Heart left ventricle (tissue), 16 donors: Measurements from ENCODE around the gene SLC22A23. TPM values are rescaled to one million over a fixed set of nuclear protein-coding genes. Genes with fewer than 3 reads are reported as not detected.

Experiments used
- ATAC-seq, 4 donors: fragments of 200-7000 bp; cut with Tn5 transposase; one replicate each; pipeline ENCODE4 v1.9.1; 2020 to 2022; ENCODE audit warnings: moderate library complexity in 4 of 4, mild to moderate bottlenecking in 3 of 4, moderate number of reproducible peaks in 1 of 4
- DNase-seq, 5 donors: peaks; one replicate each; pipeline ENCODE4 v3.0.0-alpha.2; 2020
- H3K27ac ChIP-seq, 12 donors: fragments of 200-600 bp; sonication (generic) in 4 of 12; one replicate each; pipeline versions ENCODE4 v1.5.0 to v1.8.0; 2016 to 2022; ENCODE audit warnings: mild to moderate bottlenecking in 2 of 12
- H3K27me3 ChIP-seq, 9 donors: fragments of 200-600 bp; sonication (generic) in 2 of 9; one replicate each; pipeline versions ENCODE4 v1.5.1 to v1.8.0; 2016 to 2022; ENCODE audit warnings: mild to moderate bottlenecking in 3 of 9
- H3K36me3 ChIP-seq, 9 donors: fragments of 200-600 bp; sonication (generic) in 2 of 9; one replicate each; pipeline versions ENCODE4 v1.5.0 to v1.8.0; 2018 to 2022; ENCODE audit warnings: mild to moderate bottlenecking in 2 of 9
- H3K4me1 ChIP-seq, 12 donors: fragments of 200-600 bp; sonication (generic) in 4 of 12; one replicate each; pipeline versions ENCODE4 v1.5.0 to v1.8.0; 2016 to 2022; ENCODE audit warnings: mild to moderate bottlenecking in 3 of 12
- H3K4me3 ChIP-seq, 12 donors: fragments of 200-600 bp; sonication (generic) in 4 of 12; one replicate each; pipeline versions ENCODE4 v1.5.0 to v1.8.0; 2017 to 2022; ENCODE audit warnings: mild to moderate bottlenecking in 9 of 12, moderate library complexity in 4 of 12
- H3K9me3 ChIP-seq, 12 donors: fragments of 200-600 bp; sonication (generic) in 4 of 12; one replicate each; pipeline versions ENCODE4 v1.5.0 to v1.8.0; 2016 to 2022; ENCODE audit warnings: mild to moderate bottlenecking in 1 of 12
- CTCF ChIP-seq, 12 donors: fragments of 200-600 bp; sonication (generic) in 4 of 12; IDR thresholded peaks; one replicate each; pipeline versions ENCODE4 v1.5.0 to v1.8.0; 2018 to 2022; ENCODE audit warnings: antibody characterized with exemption in 12 of 12, mild to moderate bottlenecking in 5 of 12
- POLR2A ChIP-seq, 2 donors: fragments of 450-650 bp; IDR thresholded peaks; one replicate each; pipeline ENCODE4 v1.6.1; 2017; ENCODE audit warnings: antibody characterized with exemption in 2 of 2, mild to moderate bottlenecking in 2 of 2, moderate library complexity in 2 of 2
- WGBS, 4 donors: extraction: QIAGEN DNeasy Blood & Tissue Kit in 2 of 4; methylation state at CpG; one replicate each; pipeline versions ENCODE4 v1.1.5 to v1.1.7; 2013 to 2018; 5-methylcytosine and 5-hydroxymethylcytosine counted together
- intact Hi-C, 10 donors: fragments of 100-400 bp; cut with DNase I; formaldehyde crosslinking; loops; one replicate each; pipeline versions ENCODE4 v1.11.1 to v1.14.2; 2022
- polyA plus RNA-seq, 2 donors: library from polyadenylated mRNA; stranded (reverse); fragments of 200-250 nt; gene quantifications; one replicate each; pipeline ENCODE4 v1.2.3, GENCODE V29; 2013
- total RNA-seq, 9 donors: library from RNA; depleted of rRNA in 2 of 9; stranded (reverse); fragments of >200 nt in 2 of 9; fragmentation: NEBNext Ultra II Directional in 3 of 9; extraction: Animal tissue kit (Norgen Biotek cat#: 25700) in 3 of 9; gene quantifications; one replicate each; pipeline versions ENCODE4 v1.1.0 to v1.2.4, GENCODE V29; 2016 to 2023
- donor health status: ischemic (EF 13 %, LVEDD 7.1; RV severe dilation, severe dysfunction).
- donor health status: healthy with polysubstance abuse.
- donor health status: DM: no; HTN: yes; CAD: no.
- donor health status: DM: no; HTN: no; CAD: no.
- donor health status: ischemic (EF 25% LVEDD 6.9; RV normal size, moderate dysfunction).
- donor health status: ischemic (EF 25% LVEDD 5.7; RV mildly dilated, moderate dysfunction).
- donor health status: healthy.
- donor health status: DM: yes; HTN: yes; CAD: no.
- donor health status: ischemic (EF 35%, LVEDD 5.7; RV mildly dilated, moderate dysfunction).
- donor health status: nonischemic (EF 11% LVEDD 7.7; RV severe dilation, severe dysfunction).
- donor health status: DM: yes; HTN: yes; CAD: no.
- donor health status: PGD.
- donor health status: ischemic (EF 29% LVEDD 5.4; RV normal size, mild dysfunction).
- donor health status: nonischemic (EF 23%, LVEDD 6.1; RV moderate dilation, normal function).

The SLC22A23 gene
- total and polyA plus RNA-seq, 11 donors, result 2.9 to 12.4 (median 5.2) TPM

DNA sequence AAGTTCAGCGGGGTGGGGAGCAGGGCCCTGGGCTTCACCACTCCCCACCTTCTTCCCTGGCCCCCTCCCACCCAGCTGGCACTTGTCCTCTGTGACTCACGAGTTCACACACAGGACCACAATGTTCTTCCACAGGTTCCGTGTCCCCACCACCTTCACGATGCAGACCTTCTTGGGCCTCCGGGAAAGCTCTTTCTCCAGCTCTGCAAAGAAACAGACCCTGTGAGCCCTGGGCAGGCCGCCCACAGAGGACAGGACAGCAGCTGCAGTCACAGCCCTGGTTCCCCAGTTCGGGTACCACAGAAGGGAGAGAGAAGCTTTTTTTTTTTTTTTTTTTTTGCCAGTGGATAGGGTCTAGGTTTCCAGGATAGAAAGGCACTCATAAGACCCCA is 167.2 kb downstream of the SLC22A23 start:
- ATAC-seq (no peak), DNase-seq (no peak)
- Histone ChIP-seq H3K9me3 (no peaks in the 10 kb centered on the region), H3K36me3 (no peaks in the 10 kb centered on the region), H3K27ac (no peak overlapping the region), H3K4me3 (no peak overlapping the region), H3K4me1 (peaks cover 0 to 19% (median 3%) of the 10 kb centered on the region in 12 donors), H3K27me3 (no peaks in the 10 kb centered on the region)
- TF ChIP-seq CTCF (IDR thresholded peaks at IDR 0.05) (no peak), POLR2A (IDR thresholded peaks at IDR 0.05) (no peak)
- intact Hi-C loops, result loop anchor here in 6 of 10 donors (10.0 kb wide), 2 partner anchors 165 to 595 kb away; partner anchors contain the start of gene SLC22A23 (in 6 of the 6)
- 83 to 89% (median 85%) methylated on average over 7 of the region's 7 CpGs for WGBS, 4 donors

DNA sequence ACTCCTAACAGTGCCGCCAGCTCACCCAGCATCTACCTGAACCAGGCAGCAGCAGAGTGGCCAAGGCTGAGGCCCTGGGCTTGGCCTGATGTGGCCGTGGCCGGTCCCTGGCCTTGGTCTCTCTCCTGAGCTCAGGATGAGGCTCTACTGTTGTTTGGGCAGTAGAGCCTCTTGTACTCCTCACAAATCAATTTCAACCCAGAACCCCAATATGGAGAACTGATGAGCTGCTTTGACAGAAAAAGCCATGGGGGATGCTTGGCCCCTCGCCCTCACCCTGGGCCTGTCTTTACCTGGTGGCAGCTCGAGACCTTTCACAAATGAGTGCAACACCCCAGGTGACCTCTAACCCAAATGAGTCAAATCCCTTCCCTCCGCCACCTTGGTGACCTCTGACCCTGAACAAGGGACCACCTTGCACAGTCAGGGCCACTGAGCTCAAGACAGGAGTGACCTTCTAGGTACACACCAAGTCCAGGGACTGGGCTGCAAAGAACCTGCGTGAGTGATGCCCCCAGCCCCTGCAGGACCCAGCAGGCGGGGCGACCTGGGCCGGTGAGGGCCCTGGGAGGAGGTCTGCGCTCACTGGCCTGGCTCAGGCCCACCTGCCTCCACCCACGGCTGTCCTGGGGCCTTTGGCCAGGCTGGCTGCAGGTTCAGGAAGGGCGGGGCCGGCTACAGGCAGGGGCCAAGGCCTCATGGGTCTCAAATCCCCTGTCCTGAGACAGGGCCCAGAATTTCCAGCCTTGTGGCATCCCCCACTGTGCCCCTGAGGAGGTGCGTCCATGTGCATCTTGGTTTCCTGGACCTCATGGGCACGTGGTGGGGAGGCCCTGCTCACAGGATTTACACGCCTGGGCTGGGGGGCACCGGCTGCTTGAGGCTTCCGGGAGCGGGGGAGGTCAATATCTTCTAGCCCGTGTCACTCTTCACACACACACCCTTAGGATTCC is 167.9 kb downstream of the SLC22A23 start:
- intact Hi-C loops, result loop anchor here in 4 of 10 donors (10.0 kb wide), 2 partner anchors 166 to 596 kb away; partner anchors contain the start of gene SLC22A23 (in 4 of the 4)
- no peak overlapping the region for H3K27ac ChIP-seq
- no peak overlapping the region for H3K4me3 ChIP-seq
- 80 to 91% (median 89%) methylated on average over 10 to 21 of the region's 21 CpGs for WGBS, 4 donors
- H3K9me3 ChIP-seq, result no peaks in the 10 kb centered on the region
- ATAC-seq, result no peak
- no peak for DNase-seq
- peaks cover 0 to under 1% (median 0%) of the 10 kb centered on the region in 9 donors for H3K36me3 ChIP-seq
- TF ChIP-seq CTCF (IDR thresholded peaks at IDR 0.05) (no peak), POLR2A (IDR thresholded peaks at IDR 0.05) (no peak)
- no peaks in the 10 kb centered on the region for H3K27me3 ChIP-seq
- peaks cover 0 to 19% (median 3%) of the 10 kb centered on the region in 12 donors for H3K4me1 ChIP-seq

DNA sequence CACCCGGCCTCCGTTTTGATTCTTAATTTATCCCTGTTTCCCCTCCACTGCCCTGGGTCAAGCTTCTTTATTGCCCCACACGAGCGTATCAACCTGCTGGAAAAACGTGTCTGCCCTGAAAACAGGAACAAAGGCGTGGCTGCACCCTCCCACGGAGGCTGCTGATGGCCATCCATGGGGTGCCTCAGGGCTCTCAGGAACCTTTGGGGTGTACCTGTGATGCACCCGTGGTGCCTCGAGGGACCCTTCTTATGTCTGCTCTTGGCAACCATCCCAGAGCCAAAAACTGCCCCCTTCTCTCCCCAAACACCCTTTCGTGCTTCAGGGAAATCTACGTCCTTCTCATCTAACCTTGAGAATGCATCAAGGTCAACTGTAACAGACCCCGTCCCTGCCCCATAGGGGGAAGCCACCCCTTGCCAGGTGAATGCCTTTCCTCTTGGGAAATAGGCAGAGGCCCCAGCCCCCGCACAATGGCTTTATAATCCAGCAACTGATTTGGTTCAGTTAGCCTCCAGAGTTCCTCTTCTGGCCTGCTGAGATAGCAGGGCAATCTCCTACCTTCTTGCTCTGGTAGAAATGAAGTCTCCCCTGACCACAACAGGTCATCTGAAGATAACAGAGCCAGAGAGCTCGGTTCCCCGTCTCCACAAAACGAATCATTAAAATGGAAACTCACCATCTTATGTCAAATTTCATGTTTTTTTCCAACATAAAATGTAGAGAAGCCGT is 168.7 kb downstream of the SLC22A23 start:
- no peak for ATAC-seq
- Histone ChIP-seq H3K9me3 (no peaks in the 10 kb centered on the region), H3K4me1 (peaks cover 0 to 16% (median 1%) of the 10 kb centered on the region in 12 donors), H3K36me3 (peaks cover 0 to 6% (median 0%) of the 10 kb centered on the region in 9 donors), H3K4me3 (no peak overlapping the region), H3K27me3 (no peaks in the 10 kb centered on the region), H3K27ac (no peak overlapping the region)
- no peak for DNase-seq
- WGBS, 4 donors, result 87 to 90% (median 89%) methylated on average over 17 of the region's 17 CpGs
- TF ChIP-seq CTCF (IDR thresholded peaks at IDR 0.05) (no peak), POLR2A (IDR thresholded peaks at IDR 0.05) (no peak)
- intact Hi-C loops, result loop anchor here in 4 of 10 donors (10.0 kb wide), 2 partner anchors 167 to 597 kb away; partner anchors contain the start of gene SLC22A23 (in 4 of the 4)
